ENCODE results near the gene THEMIS2. TPM values are rescaled to one million over a fixed set of nuclear protein-coding genes. Genes with fewer than 3 reads are reported as not detected.

THEMIS2 gene
- polyA plus RNA-seq, 3 donors = 306 to 618 (median 344) TPM

DNA sequence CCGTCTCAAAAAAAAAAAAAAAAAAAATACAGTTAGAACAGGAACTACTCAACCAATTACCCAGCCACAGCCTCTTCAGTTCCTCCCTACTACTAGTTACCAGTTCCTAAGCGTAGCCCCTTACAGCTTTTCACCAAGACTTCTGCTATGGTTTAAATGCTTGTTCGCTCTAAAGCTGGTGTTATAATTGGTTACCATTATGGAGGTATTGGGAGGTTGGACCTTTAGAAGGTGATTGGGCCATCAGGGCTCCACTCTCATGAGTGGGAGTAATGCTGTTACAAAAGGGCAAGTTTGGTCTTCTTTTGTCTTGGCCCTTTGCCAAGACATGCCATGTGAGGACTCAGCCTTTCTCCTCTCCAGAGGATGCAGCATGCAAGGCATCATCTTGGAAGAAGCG, 59.4 kb downstream of the THEMIS2 start:
- DNase-seq = peak; percentile 48 to 78 (median 54)
- Histone ChIP-seq H3K4me2 (replicated peaks; ENCODE audit: extremely low read depth, low read length, poor library complexity, severe bottlenecking) (peak overlapping the region; percentile 58), H3K4me1 (ENCODE audit: control insufficient read depth in 1 of 2, insufficient read depth in 2 of 2, low read length in 2 of 2) (peaks cover 31 to 36% of the 10 kb centered on the region in 2 donors), H3K9ac (ENCODE audit: insufficient read depth, low read length, poor library complexity, severe bottlenecking) (no peak overlapping the region), H2AFZ (ENCODE audit: insufficient read depth, low read depth, low read length, poor library complexity, severe bottlenecking) (peak overlapping the region; percentile 10), H3K27ac (ENCODE audit: low read depth in 1 of 2, low read length in 2 of 2) (peak overlapping the region in 1 of 2 donors; percentile 37), H3K36me3 (replicated peaks in 1 of 2; ENCODE audit: control insufficient read depth in 1 of 2, insufficient read depth in 2 of 2, low read length in 2 of 2) (no peaks in the 10 kb centered on the region), H4K20me1 (ENCODE audit: insufficient read depth, low read length) (no peaks in the 10 kb centered on the region), H3K4me3 (replicated peaks in 1 of 3; ENCODE audit: low read depth in 2 of 3, low read length in 3 of 3) (peak overlapping the region in 1 of 3 experiments; percentile 30), H3K27me3 (ENCODE audit: control insufficient read depth in 2 of 2, insufficient read depth in 2 of 2, low read length in 2 of 2) (peaks cover 0 to 11% of the 10 kb centered on the region in 2 donors), H3K9me3 (replicated peaks in 1 of 2; ENCODE audit: control insufficient read depth in 1 of 2, insufficient read depth in 1 of 2, low read length in 2 of 2) (no peaks in the 10 kb centered on the region), H3K79me2 (ENCODE audit: insufficient read depth, low read length) (no peaks in the 10 kb centered on the region)
- TF ChIP-seq, protein P1, sequence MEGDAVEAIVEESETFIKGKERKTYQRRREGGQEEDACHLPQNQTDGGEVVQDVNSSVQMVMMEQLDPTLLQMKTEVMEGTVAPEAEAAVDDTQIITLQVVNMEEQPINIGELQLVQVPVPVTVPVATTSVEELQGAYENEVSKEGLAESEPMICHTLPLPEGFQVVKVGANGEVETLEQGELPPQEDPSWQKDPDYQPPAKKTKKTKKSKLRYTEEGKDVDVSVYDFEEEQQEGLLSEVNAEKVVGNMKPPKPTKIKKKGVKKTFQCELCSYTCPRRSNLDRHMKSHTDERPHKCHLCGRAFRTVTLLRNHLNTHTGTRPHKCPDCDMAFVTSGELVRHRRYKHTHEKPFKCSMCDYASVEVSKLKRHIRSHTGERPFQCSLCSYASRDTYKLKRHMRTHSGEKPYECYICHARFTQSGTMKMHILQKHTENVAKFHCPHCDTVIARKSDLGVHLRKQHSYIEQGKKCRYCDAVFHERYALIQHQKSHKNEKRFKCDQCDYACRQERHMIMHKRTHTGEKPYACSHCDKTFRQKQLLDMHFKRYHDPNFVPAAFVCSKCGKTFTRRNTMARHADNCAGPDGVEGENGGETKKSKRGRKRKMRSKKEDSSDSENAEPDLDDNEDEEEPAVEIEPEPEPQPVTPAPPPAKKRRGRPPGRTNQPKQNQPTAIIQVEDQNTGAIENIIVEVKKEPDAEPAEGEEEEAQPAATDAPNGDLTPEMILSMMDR (IDR thresholded peaks at IDR 0.05) = no peak
- Mint-ChIP-seq H3K27me3 (ENCODE audit: low read depth in 3 of 3) (peaks cover 16 to 24% (median 22%) of the 10 kb centered on the region in 3 donors), H3K4me3 (peak overlapping the region in 1 of 2 donors; percentile 51), H3K36me3 (peaks cover 0 to 3% of the 10 kb centered on the region in 2 donors), H3K27ac (peak overlapping the region; percentile 19 to 80 (median 73)), H3K9me3 (peaks cover 0 to 9% (median 0%) of the 10 kb centered on the region in 7 donors), H3K4me1 (peaks cover 32% of the 10 kb centered on the region)
- WGBS (ENCODE audit: insufficient coverage) = 83% methylated on average over 2 of the region's 4 CpGs
- intact Hi-C loops (cut with micrococcal nuclease) = no loop called here

DNA sequence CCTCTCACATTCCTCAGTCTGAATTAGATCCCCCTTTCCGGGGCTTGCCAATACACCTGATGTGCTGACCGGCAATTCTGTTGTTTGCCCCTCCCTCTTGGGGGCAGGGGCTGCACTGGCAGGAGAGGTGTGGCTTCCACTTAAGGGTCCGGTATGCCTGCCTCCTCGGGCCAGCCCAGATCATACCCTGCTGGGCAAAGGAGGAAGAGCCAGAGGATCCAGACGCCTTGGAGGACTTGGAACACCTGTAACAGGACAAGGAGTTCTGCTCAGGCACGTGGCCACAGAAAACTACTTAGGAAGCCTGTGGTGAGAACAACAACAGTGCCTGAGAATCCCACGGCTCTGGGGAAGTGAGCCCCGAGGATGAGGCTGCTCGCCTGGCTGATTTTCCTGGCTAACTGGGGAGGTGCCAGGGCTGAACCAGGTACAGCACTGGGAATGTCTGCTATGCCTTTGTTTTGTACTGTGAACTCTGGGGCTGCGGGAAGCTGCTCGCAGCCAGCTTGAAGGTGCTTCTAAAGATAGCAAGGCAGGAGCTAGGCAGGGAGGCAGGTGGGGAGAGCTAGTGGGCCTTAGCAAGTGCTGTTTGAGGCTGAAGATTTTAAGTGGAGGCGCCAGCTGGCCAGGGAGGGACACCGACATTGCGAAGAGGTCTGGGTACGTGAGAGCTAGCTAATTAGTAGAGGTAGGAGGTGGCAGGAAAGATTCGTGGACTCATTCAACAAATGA, 62.6 kb downstream of the THEMIS2 start, which contains the start of gene SMPDL3B:
Gene SMPDL3B, plus strand, starts transcription at position 183 of the 732 bp plus-strand sequence. Its CDS starts 184 bp downstream, at position 367.
- H3K9me3 ChIP-seq (replicated peaks in 1 of 2; ENCODE audit: control insufficient read depth in 1 of 2, insufficient read depth in 1 of 2, low read length in 2 of 2) = no peaks in the 10 kb centered on the region
- Mint-ChIP-seq H3K27me3 (ENCODE audit: low read depth in 3 of 3) (peaks cover 16 to 22% (median 22%) of the 10 kb centered on the region in 3 donors), H3K4me1 (peaks cover 34% of the 10 kb centered on the region), H3K27ac (peak within 1 kb of the TSS in 2 of 7 donors; percentile 1 to 7), H3K4me3 (peak within 1 kb of the TSS; percentile 31 to 51), H3K36me3 (peaks cover 2 to 3% of the 10 kb centered on the region in 2 donors), H3K9me3 (peaks cover 0 to 7% (median 0%) of the 10 kb centered on the region in 7 donors)
- 1% methylated on average over 15 of the region's 16 CpGs for WGBS (ENCODE audit: insufficient coverage)
- H3K27ac ChIP-seq (ENCODE audit: low read depth in 1 of 2, low read length in 2 of 2) = no peak within 1 kb of the TSS
- no peak within 1 kb of the TSS for H3K9ac ChIP-seq (ENCODE audit: insufficient read depth, low read length, poor library complexity, severe bottlenecking)
- H3K4me3 ChIP-seq (replicated peaks in 1 of 3; ENCODE audit: low read depth in 2 of 3, low read length in 3 of 3) = peak within 1 kb of the TSS in 1 of 3 experiments; percentile 24
- H2AFZ ChIP-seq (ENCODE audit: insufficient read depth, low read depth, low read length, poor library complexity, severe bottlenecking) = peak within 1 kb of the TSS; percentile 71
- H3K27me3 ChIP-seq (ENCODE audit: control insufficient read depth in 2 of 2, insufficient read depth in 2 of 2, low read length in 2 of 2) = peaks cover 0 to 11% of the 10 kb centered on the region in 2 donors
- no peaks in the 10 kb centered on the region for H4K20me1 ChIP-seq (ENCODE audit: insufficient read depth, low read length)
- peaks cover 33 to 39% of the 10 kb centered on the region in 2 donors for H3K4me1 ChIP-seq (ENCODE audit: control insufficient read depth in 1 of 2, insufficient read depth in 2 of 2, low read length in 2 of 2)
- H3K36me3 ChIP-seq (replicated peaks in 1 of 2; ENCODE audit: control insufficient read depth in 1 of 2, insufficient read depth in 2 of 2, low read length in 2 of 2) = no peaks in the 10 kb centered on the region
- intact Hi-C loops (cut with micrococcal nuclease) = no loop called here
- DNase-seq = no peak
- no peaks in the 10 kb centered on the region for H3K79me2 ChIP-seq (ENCODE audit: insufficient read depth, low read length)
- TF ChIP-seq, protein P1 (IDR thresholded peaks at IDR 0.05) = no peak
- H3K4me2 ChIP-seq (replicated peaks; ENCODE audit: extremely low read depth, low read length, poor library complexity, severe bottlenecking) = peak within 1 kb of the TSS; percentile 26

All from CD14-positive monocyte (primary cell).